Bone marrow (tissue), 2 donors: ENCODE measurements around the gene SUGP1.

ENCODE experiments used
- DNase-seq, 2 donors: peaks; one replicate each; lab custom pipeline; 2025; lab: John Stamatoyannopoulos, UW

SUGP1 gene

GRCh38 chr19:19303411-19303810 lies 16.9 kb downstream of the SUGP1 start:
- no peak for DNase-seq

- no peak for DNase-seq
Observed at GRCh38 chr19:19300613-19301012, 19.7 kb downstream of the SUGP1 start.

- DNase-seq = no peak
Observed at GRCh38 chr19:19297759-19298158, 22.6 kb downstream of the SUGP1 start.

GRCh38 chr19:19296953-19297689 lies 23.2 kb downstream of the SUGP1 start:
- DNase-seq = no peak

- no peak for DNase-seq
Observed at GRCh38 chr19:19294914-19295313, 25.4 kb downstream of the SUGP1 start.

- DNase-seq = no peak
Observed at GRCh38 chr19:19292607-19293006, 27.7 kb downstream of the SUGP1 start.

GRCh38 chr19:19285686-19286085 lies 34.6 kb downstream of the SUGP1 start:
- DNase-seq = no peak

GRCh38 chr19:19280561-19280960 lies 39.7 kb downstream of the SUGP1 start:
- no peak for DNase-seq

- no peak for DNase-seq
Observed at GRCh38 chr19:19279853-19280252, 40.5 kb downstream of the SUGP1 start.

GRCh38 chr19:19279062-19279612 lies 41.2 kb downstream of the SUGP1 start:
- DNase-seq = no peak

GRCh38 chr19:19278315-19278714 lies 42.0 kb downstream of the SUGP1 start:
- DNase-seq = no peak

GRCh38 chr19:19276851-19277250 lies 43.5 kb downstream of the SUGP1 start:
- DNase-seq = no peak

GRCh38 chr19:19276386-19276785 lies 43.9 kb downstream of the SUGP1 start:
- no peak for DNase-seq

- no peak for DNase-seq
Observed at GRCh38 chr19:19274716-19275565, 45.4 kb downstream of the SUGP1 start.

- DNase-seq = no peak
Observed at GRCh38 chr19:19274146-19274545, 46.2 kb downstream of the SUGP1 start.

- DNase-seq = no peak
Observed at GRCh38 chr19:19271828-19272599, 48.3 kb downstream of the SUGP1 start.

GRCh38 chr19:19270749-19271571 lies 49.3 kb downstream of the SUGP1 start:
- no peak for DNase-seq

- DNase-seq = no peak
Observed at GRCh38 chr19:19269952-19270694, 50.2 kb downstream of the SUGP1 start.

- DNase-seq = no peak
Observed at GRCh38 chr19:19268453-19269385, 51.6 kb downstream of the SUGP1 start.
